ENCODE measurements around the gene HRK. TPM values are rescaled to one million over a fixed set of nuclear protein-coding genes. Genes with fewer than 3 reads are reported as not detected.

HRK gene
- total and polyA plus RNA-seq, 2 of the 8 experiments (the other 6 are each of a cell fraction or from before 2014, with no cell fraction given) = 1.6 to 2.7 TPM

- TF ChIP-seq CHD7 (IDR thresholded peaks at IDR 0.05; ENCODE audit: insufficient replicate concordance, low read length) = no peak
- no peak for TF ChIP-seq ASH2L (IDR thresholded peaks at IDR 0.05; ENCODE audit: low read length)
- no peak for TF ChIP-seq KDM4A (IDR thresholded peaks at IDR 0.05; ENCODE audit: low read depth, low read length, severe bottlenecking)
- TF ChIP-seq JUN (IDR thresholded peaks at IDR 0.05; ENCODE audit: low read depth, low read length) = no peak
- TF ChIP-seq RAD21 (IDR thresholded peaks at IDR 0.05 in 1 of 2, conservative IDR thresholded peaks at IDR 0.05 in 1 of 2; ENCODE audit: low read depth in 2 of 2, low read length in 2 of 2) = no peak
- TF ChIP-seq CTCF (IDR thresholded peaks at IDR 0.05; ENCODE audit: control extremely low read depth in 1 of 3, insufficient read depth in 1 of 3, low read depth in 1 of 3, low read length in 3 of 3) = no peak
- TF ChIP-seq TAF1 (IDR thresholded peaks at IDR 0.05; ENCODE audit: low read depth, low read length) = no peak
Measured at GRCh38 chr12:116927244-116927940, 46.2 kb upstream of the HRK start (continued).
